K562 (cell line): ENCODE measurements around the gene ZNF689. TPM values are rescaled to one million over a fixed set of nuclear protein-coding genes. Genes with fewer than 3 reads are reported as not detected.

Experiments
- ARID2 ChIP-seq: fragments of 450-650 bp; IDR thresholded peaks from 2 replicates; pipeline ENCODE4 v1.6.1; 2017; ENCODE audit warnings: antibody characterized with exemption, mild to moderate bottlenecking
- ARNT ChIP-seq, 2 experiments: fragments of 450-650 bp; IDR thresholded peaks; 2 replicates each; pipeline ENCODE4 v1.6.1; 2016; ENCODE audit warnings: mild to moderate bottlenecking in 1 of 2
- CBX8 ChIP-seq: fragments of 200-600 bp; sonication (generic); IDR thresholded peaks from 2 replicates; pipeline ENCODE4 v1.6.1; 2012; ENCODE audit warnings: borderline replicate concordance, mixed run types, low read depth, mild to moderate bottlenecking, moderate library complexity, mixed read lengths, low read length, control low read depth, inconsistent platforms; ENCODE audit not compliant: poor library complexity, severe bottlenecking; ENCODE audit errors: extremely low read depth
- CREM ChIP-seq: IDR thresholded peaks from 2 replicates; pipeline ENCODE4 v1.6.1; 2014; ENCODE audit warnings: antibody characterized with exemption, low read depth
- ETV5 ChIP-seq: sonication (generic); formaldehyde crosslinking; IDR thresholded peaks from 2 replicates; pipeline ENCODE4 v1.4.0; 2020; ENCODE audit warnings: low read depth, mild to moderate bottlenecking, missing genetic modification reagents
- GTF2E2 ChIP-seq: fragments of 200-800 bp; sonication (Bioruptor generic); IDR thresholded peaks from 2 replicates; pipeline ENCODE4 v1.6.1; 2016; ENCODE audit warnings: missing genetic modification characterization, missing compliant biosample characterization
- MBD1 ChIP-seq: fragments of 250-450 bp; sonication (Bioruptor Pico); IDR thresholded peaks from 2 replicates; pipeline ENCODE4 v1.8.0; 2022; ENCODE audit warnings: inconsistent platforms
- MCM7 ChIP-seq, 2 experiments: fragments of 450-650 bp; IDR thresholded peaks; 2 replicates each; pipeline ENCODE4 v1.6.1; 2016 to 2018
- MXI1 ChIP-seq: IDR thresholded peaks from 2 replicates; pipeline ENCODE4 v1.6.1; 2011; ENCODE audit warnings: low read depth, mild to moderate bottlenecking, improper control_type of control experiment, low read length
- NRF1 ChIP-seq, 2 experiments: fragments of 450-650 bp; IDR thresholded peaks in 1 of 2; conservative IDR thresholded peaks in 1 of 2; 2 replicates each; pipeline ENCODE4 v1.6.1; 2014; ENCODE audit warnings: mild to moderate bottlenecking in 2 of 2
- NUFIP1 ChIP-seq: fragments of 450-650 bp; IDR thresholded peaks from 2 replicates; pipeline ENCODE4 v1.6.1; 2018; ENCODE audit not compliant: partially characterized antibody
- OTX1 ChIP-seq: fragments of 450-650 bp; formaldehyde crosslinking; IDR thresholded peaks from 2 replicates; pipeline ENCODE4 v1.4.0; 2022; ENCODE audit warnings: mild to moderate bottlenecking
- POLR2A ChIP-seq: fragments of 450-650 bp; conservative IDR thresholded peaks from 2 replicates; pipeline ENCODE4 v1.6.1; 2016
- POLR2G ChIP-seq: fragments of 200-400 bp; formaldehyde crosslinking; IDR thresholded peaks from 2 replicates; pipeline ENCODE4 v1.6.1; 2017; ENCODE audit warnings: low read depth, mild to moderate bottlenecking, antibody characterized with exemption, low read length, moderate library complexity
- PPARD ChIP-seq: fragments of 250-450 bp; sonication (Bioruptor Pico); IDR thresholded peaks from 2 replicates; pipeline ENCODE4 v1.8.0; 2022; ENCODE audit warnings: inconsistent platforms, mild to moderate bottlenecking, moderate library complexity
- SMARCA4 ChIP-seq: fragments of 450-650 bp; IDR thresholded peaks from 2 replicates; pipeline ENCODE4 v1.6.1; 2016
- ZBTB11 ChIP-seq, 3 experiments: fragments of 200-800 bp in 1 of 3; fragments of 250-450 bp in 1 of 3; fragments of 450-650 bp in 1 of 3; sonication (Bioruptor Pico) in 1 of 3; sonication (Bioruptor generic) in 1 of 3; formaldehyde crosslinking in 1 of 3; IDR thresholded peaks; 2 replicates each; pipeline versions ENCODE4 v1.6.1 to v1.8.0; 2016 to 2022; ENCODE audit warnings: mild to moderate bottlenecking in 2 of 3, missing genetic modification characterization in 2 of 3, missing compliant biosample characterization in 1 of 3, moderate library complexity in 1 of 3
- ZBTB34 ChIP-seq: fragments of 250-450 bp; sonication (Bioruptor Pico); IDR thresholded peaks from 2 replicates; pipeline ENCODE4 v1.8.0; 2021; ENCODE audit warnings: mild to moderate bottlenecking, moderate library complexity
- ZNF785 ChIP-seq: fragments of 250-450 bp; sonication (Bioruptor Pico); IDR thresholded peaks from 2 replicates; pipeline ENCODE4 v1.4.0; 2020; ENCODE audit warnings: mild to moderate bottlenecking
- polyA plus RNA-seq, 8 experiments: library from polyadenylated mRNA; depleted of rRNA in 4 of 8; stranded (reverse) in 5 of 8; unstranded in 3 of 8; fragments of >200 nt; fragmentation: Nextera tagmentation in 2 of 8; fragmentation: Illumina TruSeq in 1 of 8; extraction: Ambion mirVana in 2 of 8; extraction: Trizol in 1 of 8; gene quantifications; 2 replicates each; pipeline versions ENCODE4 v1.2.1 to v1.2.3, GENCODE V29; 2011 to 2014; ENCODE audit warnings: inconsistent platforms in 1 of 8, missing spikeins in 1 of 8
- total RNA-seq, 7 experiments: library from RNA; depleted of rRNA in 6 of 7; stranded (reverse); fragments of >200 nt in 6 of 7; fragmentation: Illumina TruSeq in 2 of 7; extraction: Trizol in 2 of 7; gene quantifications; 2 replicates each; pipeline versions ENCODE4 v1.2.1 to v1.2.3, GENCODE V29; 2011 to 2021; ENCODE audit warnings: low replicate concordance in 1 of 7

The ZNF689 gene
- total and polyA plus RNA-seq, 9 of the 15 experiments (the other 6 are each of a cell fraction or from before 2014, with no cell fraction given) = 5.4 to 15.4 (median 10.8) TPM

GRCh38 chr16:30657866-30658730 lies 47.9 kb upstream of the ZNF689 start, which contains the start of gene FBRS (continued):
- peak; percentile 95 for TF ChIP-seq POLR2A
- TF ChIP-seq ARID2 = no peak
- no peak for TF ChIP-seq GTF2E2 (tag)
- no peak for TF ChIP-seq MCM7 (IDR thresholded peaks at IDR 0.05)
- TF ChIP-seq NUFIP1 = no peak
- TF ChIP-seq CREM = peak; percentile 82
- TF ChIP-seq POLR2G = peak; percentile 82
- TF ChIP-seq SMARCA4 = peak; percentile 61; the same call in 1 of the 2 replicates
- no peak for TF ChIP-seq ZBTB34
- TF ChIP-seq MXI1 = no peak; the same call in 1 of the 2 replicates
- TF ChIP-seq ZNF785 (CRISPR knock-in tag) = no peak
- no peak for TF ChIP-seq PPARD (CRISPR knock-in tag)
- no peak for TF ChIP-seq CBX8
- TF ChIP-seq OTX1 (CRISPR knock-in tag) = peak; percentile 95
- peak in 1 of 3 experiments; percentile 86; a peak in 3 of 6 replicates for TF ChIP-seq ZBTB11 (CRISPR knock-in tag; IDR thresholded peaks at IDR 0.05)
- no peak; a peak in 2 of 4 replicates for TF ChIP-seq ARNT (IDR thresholded peaks at IDR 0.05)
- peak; percentile 98 to 99 for TF ChIP-seq NRF1 (conservative IDR thresholded peaks at IDR 0.05 in 1 of 2, IDR thresholded peaks at IDR 0.05 in 1 of 2)
- TF ChIP-seq MBD1 = no peak
- peak; percentile 65 for TF ChIP-seq ETV5
